Ovary (tissue), 9 donors: ENCODE results near the gene TFG. TPM values are rescaled to one million over a fixed set of nuclear protein-coding genes. Genes with fewer than 3 reads are reported as not detected.

Source experiments
- DNase-seq, 5 donors: peaks; one replicate each; pipeline ENCODE4 v3.0.0-alpha.2; 2019 to 2020
- H3K27ac ChIP-seq, 2 donors: fragments of 200-600 bp; one replicate each; pipeline versions ENCODE4 v1.5.1 to v1.8.0; 2019 to 2022
- H3K27me3 ChIP-seq: fragments of 200-600 bp; one replicate; pipeline ENCODE4 v1.8.0; 2022
- H3K36me3 ChIP-seq: fragments of 200-600 bp; sonication (generic); one replicate; pipeline ENCODE4 v1.5.1; 2019
- H3K4me1 ChIP-seq: one replicate; pipeline ENCODE4 v1.8.1; 2013; ENCODE audit warnings: mild to moderate bottlenecking, moderate library complexity; ENCODE audit not compliant: insufficient read depth
- H3K4me3 ChIP-seq: fragments of 200-600 bp; sonication (generic); one replicate; pipeline ENCODE4 v1.5.1; 2017
- H3K9me3 ChIP-seq, 2 donors: fragments of 200-600 bp in 1 of 2; sonication (generic) in 1 of 2; one replicate each; pipeline versions ENCODE4 v1.5.1 to v1.8.1; 2013 to 2019; ENCODE audit warnings: mild to moderate bottlenecking in 1 of 2, moderate library complexity in 1 of 2
- EP300 ChIP-seq: sonication (generic); formaldehyde crosslinking; IDR thresholded peaks from one replicate; pipeline ENCODE4 v1.6.1; 2017; ENCODE audit warnings: antibody characterized with exemption
- POLR2A ChIP-seq: fragments of 450-650 bp; IDR thresholded peaks from one replicate; pipeline ENCODE4 v1.6.1; 2017; ENCODE audit warnings: antibody characterized with exemption, mild to moderate bottlenecking, moderate library complexity
- WGBS, 3 donors: extraction: QIAGEN DNeasy Blood & Tissue Kit in 1 of 3; methylation state at CpG; one replicate each; pipeline versions ENCODE4 v1.1.5 to v1.1.7; 2013 to 2017; 5-methylcytosine and 5-hydroxymethylcytosine counted together
- intact Hi-C, 4 donors: fragments of 100-400 bp; cut with DNase I; formaldehyde crosslinking; loops; one replicate each; pipeline versions ENCODE4 v1.11.0 to v1.15.1; 2022 to 2023
- polyA plus RNA-seq, 2 donors: library from polyadenylated mRNA; stranded (reverse); fragments of 200-250 nt in 1 of 2; fragments of 350-450 nt in 1 of 2; fragmentation: Illumina TruSeq in 1 of 2; extraction: RNeasy Lipid Tissue Mini Kit (QIAGEN cat#74804) in 1 of 2; gene quantifications; one replicate each; pipeline ENCODE4 v1.2.3, GENCODE V29; 2013 to 2014
- total RNA-seq, 7 donors: library from RNA; depleted of rRNA in 2 of 7; stranded (reverse); fragments of >200 nt in 2 of 7; fragmentation: NEBNext Ultra II Directional in 3 of 7; extraction: Animal tissue kit (Norgen Biotek cat#: 25700) in 3 of 7; gene quantifications; one replicate each; pipeline versions ENCODE4 v1.1.0 to v1.2.4, GENCODE V29; 2016 to 2023
- TF ChIP-seq, protein P1 (sequence below), 3 donors: fragments of 450-650 bp in 2 of 3; fragments of 200-600 bp in 1 of 3; IDR thresholded peaks; one replicate each; pipeline versions ENCODE4 v1.5.1 to v1.8.0; 2016 to 2022; ENCODE audit warnings: antibody characterized with exemption in 3 of 3, mild to moderate bottlenecking in 1 of 3
- donor health status: DM: no; HTN: no; CAD: no; lungs with moderate emphysema.
- donor health status: DM: no; HTN: no; CAD: no.
- donor health status: Bipolar disorder and iron deficiency.
- donor health status: DM: yes; HTN: yes; CAD: no.
- donor health status: DM: no; HTN: no; CAD: no.
- donor health status: DM: yes; HTN: yes; CAD: no.

Gene TFG
- total and polyA plus RNA-seq, 9 donors = 38.5 to 114 (median 64.7) TPM

DNA sequence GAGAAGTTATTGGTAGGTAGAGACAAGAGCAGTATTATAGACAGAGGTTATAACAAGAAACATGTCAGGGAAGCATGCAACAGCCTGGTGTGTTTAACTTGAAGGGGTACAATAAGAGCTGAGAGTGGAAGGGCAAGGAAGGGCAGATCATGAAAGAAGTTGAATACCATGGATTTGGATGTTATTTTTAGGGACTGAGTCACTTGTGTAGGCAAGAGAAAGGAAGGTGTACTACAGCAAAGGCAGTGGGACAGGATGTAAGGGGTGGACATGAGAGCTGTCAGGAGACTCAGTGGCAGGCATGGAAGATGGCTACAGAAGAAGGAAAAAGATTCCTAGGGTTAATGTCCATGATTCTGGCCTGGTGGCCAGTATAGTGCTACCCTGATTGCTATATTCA lies 66.4 kb downstream of the TFG start:
- H3K27me3 ChIP-seq = no peaks in the 10 kb centered on the region
- no peak overlapping the region for H3K4me3 ChIP-seq
- TF ChIP-seq, protein P1, sequence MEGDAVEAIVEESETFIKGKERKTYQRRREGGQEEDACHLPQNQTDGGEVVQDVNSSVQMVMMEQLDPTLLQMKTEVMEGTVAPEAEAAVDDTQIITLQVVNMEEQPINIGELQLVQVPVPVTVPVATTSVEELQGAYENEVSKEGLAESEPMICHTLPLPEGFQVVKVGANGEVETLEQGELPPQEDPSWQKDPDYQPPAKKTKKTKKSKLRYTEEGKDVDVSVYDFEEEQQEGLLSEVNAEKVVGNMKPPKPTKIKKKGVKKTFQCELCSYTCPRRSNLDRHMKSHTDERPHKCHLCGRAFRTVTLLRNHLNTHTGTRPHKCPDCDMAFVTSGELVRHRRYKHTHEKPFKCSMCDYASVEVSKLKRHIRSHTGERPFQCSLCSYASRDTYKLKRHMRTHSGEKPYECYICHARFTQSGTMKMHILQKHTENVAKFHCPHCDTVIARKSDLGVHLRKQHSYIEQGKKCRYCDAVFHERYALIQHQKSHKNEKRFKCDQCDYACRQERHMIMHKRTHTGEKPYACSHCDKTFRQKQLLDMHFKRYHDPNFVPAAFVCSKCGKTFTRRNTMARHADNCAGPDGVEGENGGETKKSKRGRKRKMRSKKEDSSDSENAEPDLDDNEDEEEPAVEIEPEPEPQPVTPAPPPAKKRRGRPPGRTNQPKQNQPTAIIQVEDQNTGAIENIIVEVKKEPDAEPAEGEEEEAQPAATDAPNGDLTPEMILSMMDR (IDR thresholded peaks at IDR 0.05) = no peak
- TF ChIP-seq EP300 = no peak
- TF ChIP-seq POLR2A = no peak
- H3K9me3 ChIP-seq = no peaks in the 10 kb centered on the region
- intact Hi-C loops = no loop called here
- no peaks in the 10 kb centered on the region for H3K4me1 ChIP-seq
- DNase-seq = no peak
- H3K27ac ChIP-seq = no peak overlapping the region
- H3K36me3 ChIP-seq = no peaks in the 10 kb centered on the region

DNA sequence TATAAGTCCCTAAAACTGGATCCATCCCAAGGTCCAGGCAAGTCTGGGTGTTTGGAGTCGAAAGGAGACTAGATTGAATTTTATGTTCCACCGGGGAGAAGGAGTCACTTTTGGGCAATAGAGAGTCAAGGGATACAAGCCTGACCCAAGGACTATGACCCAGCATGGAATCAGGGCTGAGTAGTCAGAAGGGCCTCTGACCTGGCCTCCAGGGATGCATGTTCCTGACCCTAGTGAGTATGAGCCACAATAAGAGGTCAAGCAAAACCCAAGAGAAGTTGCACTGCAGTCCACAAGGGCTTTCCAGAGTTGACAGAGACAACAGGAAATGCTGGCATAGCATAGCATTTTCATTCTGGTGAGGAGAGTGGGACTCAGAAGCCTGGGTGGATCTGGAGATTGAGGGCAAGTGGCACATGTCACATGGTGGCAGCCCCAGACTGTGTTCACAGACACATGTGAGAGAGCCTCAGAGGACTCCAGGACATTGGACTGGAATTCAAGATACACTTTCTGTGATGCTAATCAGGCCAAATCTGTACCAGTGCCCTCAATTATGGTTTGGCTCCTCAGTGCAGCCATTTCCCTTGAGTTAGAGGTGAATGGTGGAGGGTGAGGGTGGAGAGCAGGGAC lies 66.9 kb downstream of the TFG start:
- Histone ChIP-seq H3K27ac (no peak overlapping the region), H3K36me3 (no peaks in the 10 kb centered on the region), H3K9me3 (no peaks in the 10 kb centered on the region), H3K4me1 (no peaks in the 10 kb centered on the region), H3K27me3 (no peaks in the 10 kb centered on the region), H3K4me3 (no peak overlapping the region)
- WGBS, 3 donors = 91 to 96% (median 96%) methylated on average over 2 of the region's 2 CpGs
- DNase-seq = no peak
- TF ChIP-seq POLR2A (no peak), EP300 (no peak)
- TF ChIP-seq, protein P1 (IDR thresholded peaks at IDR 0.05) = no peak
- intact Hi-C loops = no loop called here

DNA sequence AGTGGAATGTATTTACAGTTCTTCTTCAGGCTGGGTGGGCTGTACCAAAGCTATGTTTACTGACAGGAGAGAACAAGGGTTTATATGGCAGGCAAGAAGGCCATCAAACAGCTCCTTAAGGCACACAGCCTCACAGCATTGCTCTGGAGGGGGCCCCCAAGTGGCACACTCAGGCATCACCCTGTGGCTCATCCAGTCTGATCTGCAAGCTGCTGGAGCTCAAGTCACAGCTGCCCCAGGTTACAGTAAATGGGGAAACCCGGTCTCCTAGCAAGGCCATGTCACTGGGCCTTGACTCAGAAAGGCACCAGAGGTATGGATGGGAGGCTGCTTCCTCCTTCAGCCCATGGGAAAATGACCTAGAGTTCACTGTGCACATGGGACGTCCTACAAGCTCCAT lies 67.5 kb downstream of the TFG start:
- Histone ChIP-seq H3K4me1 (no peaks in the 10 kb centered on the region), H3K4me3 (no peak overlapping the region), H3K36me3 (no peaks in the 10 kb centered on the region), H3K9me3 (no peaks in the 10 kb centered on the region), H3K27ac (no peak overlapping the region), H3K27me3 (no peaks in the 10 kb centered on the region)
- DNase-seq = no peak
- 63 to 80% (median 70%) methylated on average over 2 of the region's 2 CpGs for WGBS, 3 donors
- intact Hi-C loops = no loop called here
- TF ChIP-seq, protein P1 (IDR thresholded peaks at IDR 0.05) = no peak
- TF ChIP-seq EP300 (no peak), POLR2A (no peak)

DNA sequence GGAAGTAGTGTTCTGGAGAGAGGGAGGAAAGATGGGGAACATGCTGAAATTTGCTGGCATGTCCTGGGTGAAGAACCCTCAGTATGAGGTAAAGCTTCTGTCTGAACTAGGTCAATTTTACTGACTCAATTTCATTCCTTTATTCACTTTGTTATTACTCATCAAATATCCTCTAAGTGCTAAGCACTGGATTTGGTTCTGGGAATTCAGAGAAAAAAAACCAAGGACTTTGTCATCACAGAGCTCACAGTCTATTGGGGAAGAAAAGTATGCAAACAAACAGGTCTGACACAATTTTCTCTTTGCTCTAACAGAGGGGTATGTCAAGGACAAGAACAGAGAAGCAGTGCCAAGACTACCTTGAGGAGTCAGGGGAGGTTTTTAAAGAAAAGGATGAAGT lies 68.0 kb downstream of the TFG start:
- no peak for DNase-seq
- Histone ChIP-seq H3K4me1 (no peaks in the 10 kb centered on the region), H3K9me3 (no peaks in the 10 kb centered on the region), H3K27me3 (no peaks in the 10 kb centered on the region), H3K27ac (no peak overlapping the region), H3K36me3 (no peaks in the 10 kb centered on the region), H3K4me3 (no peak overlapping the region)
- intact Hi-C loops = no loop called here
- TF ChIP-seq, protein P1 (IDR thresholded peaks at IDR 0.05) = no peak

DNA sequence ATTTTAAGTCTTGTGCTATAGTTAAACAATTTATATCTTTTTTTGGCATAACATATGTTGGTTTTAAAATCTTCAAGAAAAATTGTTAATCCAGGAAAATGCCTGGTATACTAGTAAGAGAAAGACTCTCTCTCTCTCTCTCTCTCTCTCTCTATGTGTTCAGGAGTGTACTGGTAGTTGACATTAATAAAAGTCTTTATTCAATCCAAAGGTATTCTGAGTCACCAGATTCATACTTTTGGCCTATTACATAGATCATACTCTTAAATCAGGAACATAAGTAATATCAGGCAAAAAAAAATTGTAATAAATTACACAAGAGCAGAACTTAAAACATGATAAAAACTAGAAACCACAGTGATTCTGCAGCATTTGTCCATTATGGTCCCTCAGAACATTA lies 70.2 kb downstream of the TFG start:
- intact Hi-C loops = no loop called here
- Histone ChIP-seq H3K4me3 (no peak overlapping the region), H3K36me3 (no peaks in the 10 kb centered on the region), H3K9me3 (no peaks in the 10 kb centered on the region), H3K4me1 (peaks cover 4% of the 10 kb centered on the region), H3K27me3 (no peaks in the 10 kb centered on the region), H3K27ac (no peak overlapping the region)
- no peak for TF ChIP-seq POLR2A
- no peak for TF ChIP-seq EP300
- TF ChIP-seq, protein P1 (IDR thresholded peaks at IDR 0.05) = no peak
- no peak for DNase-seq
